COLO668 (cell line): ENCODE measurements around the gene CLCN1.
"Not testable (repeated sequence)": the region's sequence is repeated elsewhere in the genome, so short reads cannot be mapped to it uniquely, and the experiment has no call there.

Experiments
- DNase-seq: peaks from one replicate; lab custom pipeline; 2025; ENCODE audit not compliant: unreplicated experiment; lab: John Stamatoyannopoulos, UW

The CLCN1 gene

DNA sequence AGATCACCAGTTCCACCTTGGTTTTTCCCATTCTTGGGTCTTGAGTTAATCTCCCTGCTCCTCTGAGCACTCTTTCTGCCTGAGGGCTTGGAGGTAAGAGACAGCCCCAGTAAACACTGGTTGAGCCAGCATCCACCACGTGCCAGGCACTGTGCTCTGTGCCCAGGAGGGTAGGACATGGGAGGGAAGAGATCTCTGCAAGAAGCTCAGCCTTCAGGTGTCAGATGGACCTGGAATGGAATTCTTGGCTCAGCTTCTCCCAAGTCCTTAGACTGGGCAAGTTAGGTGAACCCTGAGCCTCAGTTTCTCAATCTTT lies 67.7 kb downstream of the CLCN1 start:
- no peak for DNase-seq

DNA sequence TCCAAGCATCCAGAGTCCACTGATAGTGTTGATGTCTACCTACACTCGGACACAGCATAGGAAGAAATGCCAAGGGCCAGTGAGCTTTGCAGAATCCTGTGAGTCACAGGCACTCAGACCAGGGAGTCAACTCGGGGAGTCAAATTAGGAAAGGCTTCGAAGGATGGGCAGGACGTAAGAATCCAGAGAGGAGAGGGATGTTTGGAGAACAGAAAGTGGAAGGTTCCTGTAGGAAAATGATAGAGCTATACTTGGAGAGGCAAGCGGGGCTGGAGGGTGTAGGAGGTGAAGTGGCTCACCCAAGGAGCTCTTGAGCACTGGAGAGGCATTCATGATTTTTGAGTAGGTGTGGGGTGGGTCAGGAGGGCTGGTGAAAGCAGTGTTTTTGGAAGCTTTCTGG lies 68.2 kb downstream of the CLCN1 start:
- no peak for DNase-seq

DNA sequence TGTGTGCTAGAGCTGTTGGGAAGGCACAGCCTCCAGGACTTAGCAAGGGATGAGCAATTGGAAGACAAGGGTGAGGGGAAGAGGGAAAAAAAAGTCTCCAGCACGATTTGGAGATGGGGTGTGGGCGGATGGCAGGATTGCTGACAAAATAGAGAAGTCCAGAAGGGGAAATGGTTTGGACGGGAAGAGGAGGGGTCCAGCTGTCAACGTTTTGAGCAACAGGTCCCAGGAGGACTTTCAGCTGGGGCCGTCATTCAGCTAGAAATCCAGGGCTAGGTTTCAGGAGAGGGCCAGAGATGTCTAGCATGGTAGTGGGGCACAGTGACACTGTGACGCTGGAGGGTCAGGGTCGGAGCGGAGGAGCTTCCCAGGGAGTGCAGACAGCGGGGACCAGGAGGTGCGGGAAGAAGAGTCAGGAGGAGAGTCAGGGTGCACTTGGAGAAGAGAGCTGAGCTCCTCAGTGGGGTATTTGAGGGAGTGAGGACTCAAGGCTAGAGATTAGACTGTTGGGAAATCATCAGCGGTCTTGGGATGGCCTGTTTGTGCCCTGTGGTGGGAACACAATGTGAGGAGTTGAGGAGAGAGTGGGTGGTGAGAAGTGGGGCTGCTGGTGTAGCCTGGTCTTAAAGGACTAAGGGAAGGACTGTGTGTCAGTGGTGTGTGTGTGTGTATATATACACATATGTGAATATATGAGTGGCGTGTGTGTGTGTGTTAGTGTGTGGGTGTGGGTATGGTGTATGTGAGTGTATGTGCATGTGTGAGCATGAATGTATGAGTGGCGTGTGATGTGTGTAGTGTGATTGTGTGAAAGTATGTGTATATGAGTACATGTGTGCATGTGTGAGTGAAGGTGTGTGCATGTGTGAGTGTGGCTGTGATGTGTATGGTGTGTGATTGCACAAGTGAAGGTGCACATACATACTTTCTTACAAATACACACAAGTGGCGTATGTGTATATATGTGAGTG lies 69.0 kb downstream of the CLCN1 start:
- no peak for DNase-seq

DNA sequence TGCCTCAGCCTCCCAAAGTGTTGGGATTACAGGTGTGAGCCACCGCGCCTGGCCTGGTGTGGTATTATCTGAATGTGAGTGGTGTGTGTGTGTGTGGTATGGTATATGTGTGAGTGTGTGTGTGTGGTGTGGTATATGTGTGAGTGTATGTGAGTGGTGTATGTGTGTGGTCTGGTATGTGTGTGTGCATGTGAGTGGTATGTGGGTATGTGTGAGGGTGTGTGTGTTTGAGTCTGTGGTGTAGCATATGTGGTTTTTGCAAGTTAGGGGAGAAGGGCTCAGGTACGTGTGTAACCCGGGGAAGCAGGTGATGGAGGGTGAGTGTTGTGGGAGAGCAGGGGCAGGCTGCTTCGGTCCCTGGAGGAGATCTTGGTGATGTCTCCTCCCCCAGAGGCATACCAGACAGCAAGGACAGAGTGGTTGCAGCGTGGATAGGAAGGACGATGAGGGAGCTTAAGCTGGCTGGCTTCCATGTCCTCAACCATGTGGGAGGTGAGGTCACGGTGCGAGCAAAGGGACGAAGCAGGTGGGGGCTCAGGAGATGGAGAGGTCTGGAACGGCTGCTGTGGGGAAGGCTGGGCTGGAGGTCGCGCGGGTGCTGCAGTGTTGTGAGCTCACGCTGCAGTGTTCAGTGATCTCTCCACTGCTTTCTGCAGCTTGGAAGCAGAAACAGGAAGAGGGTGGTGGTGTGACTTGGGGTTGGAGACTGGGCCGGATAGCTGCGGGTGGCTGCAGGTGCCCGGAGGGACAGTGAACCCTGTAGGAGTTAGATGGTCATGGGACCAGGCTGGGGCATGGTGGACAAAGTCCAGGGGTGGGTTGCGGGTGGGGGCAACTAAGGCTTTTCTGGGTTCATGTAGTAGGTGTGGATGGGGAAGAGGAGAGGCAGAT lies 70.2 kb downstream of the CLCN1 start:
- DNase-seq = no peak

DNA sequence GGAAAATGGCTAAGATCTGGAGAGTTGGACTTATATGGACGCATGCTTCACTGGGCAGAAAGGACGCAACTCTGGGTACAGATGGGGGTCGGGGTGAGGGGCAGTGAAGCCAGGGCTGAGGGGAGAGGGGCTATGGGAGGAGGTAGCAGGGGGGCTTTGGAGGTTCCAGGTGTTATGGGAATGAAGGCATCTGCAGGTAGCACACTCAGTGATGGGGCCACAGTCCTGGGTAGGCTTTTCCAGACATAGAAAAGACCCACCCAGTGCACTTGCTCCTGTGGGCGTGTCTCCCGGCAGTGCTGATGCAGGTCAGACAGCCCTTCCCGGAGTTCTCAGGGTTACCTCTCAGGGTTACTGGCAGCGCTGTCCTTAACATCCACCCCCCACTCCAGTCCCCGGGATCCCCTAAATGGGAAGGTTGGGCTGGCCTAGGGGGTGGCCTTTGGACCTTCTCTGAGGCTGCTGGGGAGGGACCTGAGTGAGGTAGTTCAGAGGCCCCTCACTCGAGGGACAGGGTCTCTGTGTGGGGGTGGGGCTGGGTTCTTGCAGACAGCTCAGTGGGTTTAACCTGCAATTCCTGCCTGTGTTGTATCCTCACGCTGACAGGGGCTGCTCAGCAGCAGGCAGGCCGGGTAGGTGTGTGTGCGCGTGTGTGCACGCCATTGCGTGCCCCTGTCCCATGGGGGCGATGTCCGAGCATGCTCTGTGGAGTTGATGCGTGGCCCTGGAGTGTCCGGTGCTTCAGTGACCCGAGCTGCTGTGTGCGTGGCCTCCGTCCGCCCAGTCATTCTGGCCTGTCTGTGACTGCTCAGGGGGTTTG lies 71.5 kb downstream of the CLCN1 start:
- DNase-seq = no peak

DNA sequence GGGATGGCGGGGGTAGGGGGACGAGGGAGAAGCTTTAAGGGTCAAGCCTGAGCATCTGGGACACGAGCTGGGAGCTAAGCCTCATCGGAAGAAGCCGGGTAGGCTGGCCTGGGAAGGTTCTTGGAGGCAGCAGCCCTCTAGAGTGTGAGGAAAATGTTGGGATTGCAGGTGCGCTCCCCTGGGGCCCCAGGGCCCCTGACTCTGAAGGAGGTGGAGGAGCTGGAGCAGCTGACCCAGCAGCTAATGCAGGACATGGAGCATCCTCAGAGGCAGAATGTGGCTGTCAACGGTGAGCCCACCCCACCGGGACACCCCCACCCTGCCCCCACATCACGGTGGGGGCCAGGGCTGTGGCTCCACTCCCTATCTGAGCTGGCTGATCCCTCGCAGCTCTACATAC lies 72.1 kb downstream of the CLCN1 start:
- DNase-seq = no peak

DNA sequence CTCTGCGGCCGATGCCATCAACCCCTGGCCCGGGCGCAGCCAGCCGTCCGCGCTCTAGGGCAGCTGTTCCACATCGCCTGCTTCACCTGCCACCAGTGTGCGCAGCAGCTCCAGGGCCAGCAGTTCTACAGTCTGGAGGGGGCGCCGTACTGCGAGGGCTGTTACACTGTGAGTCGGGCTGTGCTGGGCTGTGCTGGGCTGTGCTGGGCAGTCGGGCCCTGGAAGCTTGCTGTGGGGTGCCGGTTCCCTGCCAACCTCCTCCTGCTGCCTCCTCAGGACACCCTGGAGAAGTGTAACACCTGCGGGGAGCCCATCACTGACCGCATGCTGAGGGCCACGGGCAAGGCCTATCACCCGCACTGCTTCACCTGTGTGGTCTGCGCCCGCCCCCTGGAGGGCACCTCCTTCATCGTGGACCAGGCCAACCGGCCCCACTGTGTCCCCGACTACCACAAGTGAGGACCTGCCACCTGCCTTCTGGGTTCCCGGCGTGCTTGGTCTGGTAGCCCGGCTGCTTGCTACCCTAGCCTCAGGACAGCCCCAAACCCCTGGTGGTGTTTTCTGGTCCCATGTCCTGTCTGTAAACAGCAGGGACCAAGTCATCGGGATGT lies 72.7 kb downstream of the CLCN1 start:
- DNase-seq = no peak

DNA sequence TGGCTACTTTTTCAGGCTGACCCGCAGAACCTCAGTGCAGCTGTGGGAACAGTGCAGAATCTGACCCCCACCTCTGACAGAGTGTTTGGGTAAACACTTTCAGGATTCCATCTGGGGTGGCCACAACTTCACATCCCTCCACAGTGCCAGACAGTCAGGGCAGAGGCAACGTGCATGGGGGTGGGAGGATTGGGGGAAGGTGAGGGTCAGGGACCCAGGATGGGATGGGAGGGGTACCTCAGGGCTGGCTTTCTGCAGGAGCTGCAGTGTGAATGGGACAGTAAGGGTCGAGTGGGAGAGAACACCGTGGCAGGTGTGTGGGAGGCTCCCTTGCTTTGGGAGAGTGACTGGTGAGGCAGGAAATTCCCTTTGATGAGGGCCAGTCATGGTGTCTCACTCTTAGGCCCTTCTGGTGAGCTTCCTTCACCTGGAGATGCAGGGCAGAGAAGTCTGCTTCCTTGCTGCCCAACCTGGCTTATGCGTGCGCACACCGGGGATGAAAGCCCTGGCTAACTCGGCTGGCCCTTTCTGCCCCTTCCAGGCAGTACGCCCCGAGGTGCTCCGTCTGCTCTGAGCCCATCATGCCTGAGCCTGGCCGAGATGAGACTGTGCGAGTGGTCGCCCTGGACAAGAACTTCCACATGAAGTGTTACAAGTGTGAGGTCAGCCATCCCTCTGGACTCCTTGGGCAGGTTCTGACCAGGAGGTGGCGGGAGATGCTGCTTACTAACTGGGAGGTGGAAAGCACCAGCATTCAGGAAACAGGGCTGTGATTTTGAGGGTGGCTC lies 73.6 kb downstream of the CLCN1 start:
- DNase-seq = no peak

DNA sequence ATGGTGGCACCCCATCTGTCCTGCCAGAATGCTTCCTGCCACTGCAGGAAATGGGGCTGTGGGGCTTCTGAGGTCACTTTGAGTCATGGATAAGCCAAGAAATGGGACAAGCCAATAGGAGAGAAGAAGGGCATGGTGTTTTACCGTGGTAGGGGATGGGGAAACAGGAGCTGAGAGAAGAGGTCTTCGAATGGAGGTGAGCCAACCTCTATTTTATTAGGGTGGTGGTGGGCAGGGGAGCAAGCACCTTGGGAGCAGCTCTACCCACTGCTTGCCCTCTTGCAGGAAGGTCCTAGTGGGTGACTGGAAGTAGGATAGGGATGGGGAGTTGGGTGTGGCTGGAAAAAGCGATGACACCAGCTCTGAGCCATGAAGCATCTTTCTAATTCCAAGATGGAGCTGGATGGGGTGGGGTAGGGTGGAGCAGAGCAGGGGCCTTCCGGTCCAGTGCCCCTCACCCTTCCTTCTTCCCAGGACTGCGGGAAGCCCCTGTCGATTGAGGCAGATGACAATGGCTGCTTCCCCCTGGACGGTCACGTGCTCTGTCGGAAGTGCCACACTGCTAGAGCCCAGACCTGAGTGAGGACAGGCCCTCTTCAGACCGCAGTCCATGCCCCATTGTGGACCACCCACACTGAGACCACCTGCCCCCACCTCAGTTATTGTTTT lies 74.3 kb downstream of the CLCN1 start:
- no peak for DNase-seq

DNA sequence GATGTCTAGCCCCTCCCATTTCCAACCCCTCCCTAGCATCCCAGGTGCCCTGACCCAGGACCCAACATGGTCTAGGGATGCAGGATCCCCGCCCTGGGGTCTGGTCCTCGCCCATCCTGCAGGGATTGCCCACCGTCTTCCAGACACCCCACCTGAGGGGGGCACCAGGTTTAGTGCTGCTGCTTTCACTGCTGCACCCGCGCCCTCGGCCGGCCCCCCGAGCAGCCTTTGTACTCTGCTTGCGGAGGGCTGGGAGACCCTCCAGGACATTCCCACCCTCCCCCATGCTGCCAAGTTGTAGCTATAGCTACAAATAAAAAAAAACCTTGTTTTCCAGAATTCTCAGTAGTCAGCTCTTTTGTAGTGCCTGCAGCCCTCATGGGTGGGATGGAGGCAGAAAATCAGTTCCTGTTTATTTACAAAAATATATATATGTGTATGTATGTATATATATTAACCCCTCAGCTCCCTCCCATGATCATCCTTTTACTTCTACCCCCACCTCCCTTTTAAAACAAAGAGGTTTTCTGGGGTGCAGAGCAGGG lies 74.9 kb downstream of the CLCN1 start:
- DNase-seq = no peak

DNA sequence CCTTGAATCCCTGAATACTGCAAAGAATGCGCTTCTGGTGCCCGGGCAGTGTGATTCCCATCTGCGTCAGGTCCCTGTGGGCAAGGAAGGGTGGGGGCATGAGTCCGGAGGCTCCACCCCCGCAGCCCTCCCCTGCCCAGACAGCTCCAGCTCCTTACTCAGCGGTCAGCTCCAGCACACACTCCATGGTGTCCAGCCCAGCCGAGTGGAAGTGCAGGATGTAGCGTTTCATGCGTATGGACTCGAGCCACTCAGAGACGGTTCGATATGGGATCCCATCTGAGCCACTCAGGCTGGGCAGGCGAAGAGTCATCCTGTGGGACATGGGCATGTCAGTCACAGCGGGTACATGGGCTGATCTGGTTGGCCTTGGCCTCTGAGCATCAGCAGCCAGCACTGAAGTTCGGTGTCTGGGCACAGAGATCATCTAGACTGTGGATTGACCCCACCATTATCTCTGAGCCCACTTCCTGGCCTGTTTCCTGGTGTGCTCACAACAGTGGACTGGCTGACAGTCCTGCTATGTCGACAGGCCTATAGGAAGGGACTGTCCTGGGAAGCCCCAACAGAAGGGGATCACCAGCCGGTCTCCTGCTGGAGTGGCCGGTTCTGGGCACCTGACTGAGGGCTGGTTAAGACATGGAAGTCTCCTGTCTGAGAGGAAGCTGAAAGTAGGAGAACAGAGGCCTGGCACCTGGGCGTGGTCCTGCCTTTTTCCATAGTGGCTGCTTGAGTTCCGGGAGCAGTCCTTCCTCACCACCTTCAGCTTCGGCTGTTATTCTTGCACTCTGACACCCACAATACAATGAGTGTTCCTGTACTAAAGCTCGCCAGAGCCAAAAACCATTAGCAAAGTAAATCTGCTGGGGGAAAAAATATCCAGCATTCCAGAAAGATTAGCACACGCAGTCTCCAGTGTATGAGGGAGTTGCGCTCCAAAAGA lies 75.8 kb downstream of the CLCN1 start:
- DNase-seq = no peak

DNA sequence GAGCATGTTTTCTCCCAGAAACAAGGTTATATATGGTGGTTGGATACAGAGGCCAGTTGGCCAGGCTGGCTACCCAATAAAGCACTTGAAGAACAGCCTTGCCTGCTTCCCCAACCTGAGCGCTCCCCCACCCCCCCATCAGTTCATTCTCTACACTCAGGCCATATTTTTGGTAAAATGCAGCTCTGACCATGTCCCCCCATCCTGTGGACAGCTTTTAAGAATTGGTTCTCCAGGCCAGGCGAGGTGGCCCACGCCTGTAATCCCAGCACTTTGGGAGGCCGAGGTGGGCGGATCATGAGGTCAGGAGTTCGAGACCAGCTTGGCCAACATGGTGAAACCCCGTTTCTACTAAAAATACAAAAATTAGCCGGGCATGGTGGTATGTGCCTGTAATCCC lies 76.5 kb downstream of the CLCN1 start:
- not testable (repeated sequence) for DNase-seq

DNA sequence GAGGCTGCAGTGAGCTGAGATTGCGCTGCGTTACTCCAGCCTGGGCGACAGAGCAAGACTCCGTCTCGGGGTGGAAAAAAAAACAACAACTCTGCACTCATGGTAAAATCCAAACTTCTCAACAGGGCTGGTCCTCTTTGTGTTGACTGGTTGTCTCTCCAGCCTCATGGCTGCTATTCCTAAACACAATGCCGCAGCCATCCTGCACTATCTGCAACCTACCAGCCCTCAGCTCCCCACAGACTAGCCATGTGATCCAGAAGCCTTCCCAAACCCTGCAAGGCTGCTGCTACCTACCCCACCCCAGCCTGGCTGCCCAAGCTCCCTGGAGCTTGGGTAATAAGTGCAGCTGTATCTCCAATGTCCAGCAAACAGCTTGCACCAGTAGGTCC lies 77.0 kb downstream of the CLCN1 start:
- DNase-seq = no peak

DNA sequence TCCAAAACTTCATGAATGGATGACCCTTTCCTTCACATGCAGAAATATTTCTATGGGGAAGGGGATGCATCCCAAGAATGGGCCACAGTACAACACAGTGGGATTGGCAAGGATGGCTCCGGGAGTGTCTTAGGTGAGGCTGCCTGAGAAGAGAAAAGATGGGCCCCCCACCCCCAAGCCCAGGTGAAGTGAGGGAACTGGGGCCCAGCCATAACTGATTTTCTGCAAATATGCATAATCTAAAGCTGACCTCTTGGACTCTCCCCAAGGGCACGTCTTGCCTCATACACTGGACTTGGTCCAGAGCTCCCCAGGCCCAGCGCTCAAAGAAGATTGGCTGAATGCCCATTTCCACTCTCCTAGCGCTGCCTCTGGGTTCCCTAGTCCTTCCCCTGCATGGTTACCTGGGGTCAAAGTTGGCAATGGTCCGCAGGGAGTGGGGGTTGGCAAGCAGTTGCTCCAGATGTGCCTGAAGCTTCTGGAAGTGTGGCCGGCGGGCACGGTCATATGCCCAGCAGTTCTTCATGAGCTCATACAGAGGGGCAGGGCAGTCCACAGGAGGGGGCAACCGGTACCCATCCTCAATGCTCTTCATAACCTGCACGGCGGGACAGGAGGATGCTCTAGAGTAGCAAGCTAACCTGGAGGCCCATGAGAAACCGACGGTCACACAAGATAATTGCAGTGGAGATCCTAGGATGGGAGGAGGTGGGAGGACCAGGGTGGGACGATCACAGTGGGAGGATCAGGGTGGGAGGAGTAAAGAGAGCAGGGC lies 77.5 kb downstream of the CLCN1 start:
- DNase-seq = no peak

DNA sequence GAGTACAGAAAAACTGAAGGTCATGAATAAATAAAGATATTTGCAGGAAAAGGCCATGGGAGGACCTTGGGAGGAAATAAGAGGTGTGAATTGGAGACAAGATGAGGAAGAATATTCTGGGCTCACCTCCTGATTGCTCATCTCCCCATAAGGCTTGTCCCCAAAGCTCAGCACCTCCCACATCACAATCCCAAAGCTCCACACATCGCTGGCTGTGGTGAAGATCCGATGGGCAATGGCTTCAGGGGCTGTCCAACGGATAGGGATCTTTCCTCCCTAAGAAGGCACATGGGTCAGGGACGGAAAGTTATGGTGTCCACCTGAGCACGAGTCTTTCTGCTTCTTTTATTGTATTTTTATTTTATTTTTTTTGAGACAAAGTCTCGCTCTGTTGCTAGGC lies 78.2 kb downstream of the CLCN1 start:
- DNase-seq = no peak

DNA sequence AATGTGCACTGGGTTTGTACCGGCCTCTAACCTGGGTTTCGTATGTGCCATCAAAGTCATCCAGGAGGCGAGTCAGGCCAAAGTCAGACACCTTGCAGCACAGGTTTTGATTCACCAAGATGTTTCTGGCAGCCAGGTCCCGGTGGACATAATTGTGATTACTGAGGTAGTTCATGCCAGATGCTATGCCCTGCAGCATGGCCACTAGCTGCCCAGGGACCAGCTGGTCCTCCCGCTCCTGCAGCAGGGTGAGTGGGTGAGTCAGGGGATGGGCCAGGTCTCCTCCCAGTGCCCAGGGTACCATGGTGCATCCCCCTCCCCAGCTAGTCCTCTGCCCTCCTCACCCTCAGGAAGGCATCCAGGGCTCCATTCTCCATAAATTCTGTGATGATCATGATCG lies 78.9 kb downstream of the CLCN1 start:
- no peak for DNase-seq
